HUDEP-2 (cell line): ENCODE results near the gene GSE1.
A peak's percentile ranks its signal among the peaks of the same experiment; 100 is the strongest.

Experiments used
- DNase-seq, 76 experiments: peaks; one replicate each; lab custom pipeline; 2025; ENCODE audit not compliant: unreplicated experiment in 76 of 76; lab: John Stamatoyannopoulos, UW

GSE1 gene

DNA sequence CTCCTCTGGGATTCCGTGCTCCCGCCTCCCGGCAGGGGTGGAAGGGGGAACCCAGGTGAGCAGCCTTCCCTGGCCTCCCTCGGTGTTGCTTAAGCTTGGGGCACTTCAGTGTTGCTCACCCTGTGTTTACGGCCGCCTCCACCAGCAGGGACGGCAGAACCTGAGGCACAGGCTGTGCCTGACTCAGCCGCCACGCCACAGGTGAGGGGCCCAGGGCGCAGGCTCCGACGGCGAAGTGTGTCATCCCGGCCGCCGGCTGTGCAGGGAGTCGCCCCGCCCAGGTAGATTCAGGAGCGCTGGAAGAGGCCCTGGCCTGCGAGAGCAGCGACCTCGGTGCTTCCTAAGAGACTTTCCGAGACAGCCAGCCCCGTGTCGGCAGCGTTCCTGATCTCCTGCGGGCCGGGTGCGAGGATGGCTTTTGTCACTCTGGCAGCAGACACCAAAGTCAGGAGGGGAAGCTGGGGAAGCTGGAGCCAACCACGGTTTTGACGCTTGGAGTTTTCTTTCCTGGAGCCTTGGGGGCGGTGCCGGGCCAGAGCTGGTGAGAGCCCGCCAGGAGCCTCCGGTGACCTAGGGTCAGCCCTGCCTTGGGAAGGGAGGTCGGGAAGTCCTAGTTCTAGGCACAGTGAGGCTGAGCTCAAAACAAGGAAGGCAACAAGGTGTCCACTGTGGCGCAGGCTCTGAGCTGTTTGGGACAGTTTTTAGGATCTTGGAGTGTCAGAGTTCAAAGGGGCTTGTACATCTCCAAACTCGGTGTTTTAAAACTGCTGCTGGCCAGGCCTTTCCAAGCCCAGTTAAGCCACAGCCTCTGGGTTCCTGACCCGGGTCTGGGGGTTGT is 2.1 kb downstream of the GSE1 start:
- peak in 18 of 76 experiments; percentile 9 to 65 (median 32) for DNase-seq

DNA sequence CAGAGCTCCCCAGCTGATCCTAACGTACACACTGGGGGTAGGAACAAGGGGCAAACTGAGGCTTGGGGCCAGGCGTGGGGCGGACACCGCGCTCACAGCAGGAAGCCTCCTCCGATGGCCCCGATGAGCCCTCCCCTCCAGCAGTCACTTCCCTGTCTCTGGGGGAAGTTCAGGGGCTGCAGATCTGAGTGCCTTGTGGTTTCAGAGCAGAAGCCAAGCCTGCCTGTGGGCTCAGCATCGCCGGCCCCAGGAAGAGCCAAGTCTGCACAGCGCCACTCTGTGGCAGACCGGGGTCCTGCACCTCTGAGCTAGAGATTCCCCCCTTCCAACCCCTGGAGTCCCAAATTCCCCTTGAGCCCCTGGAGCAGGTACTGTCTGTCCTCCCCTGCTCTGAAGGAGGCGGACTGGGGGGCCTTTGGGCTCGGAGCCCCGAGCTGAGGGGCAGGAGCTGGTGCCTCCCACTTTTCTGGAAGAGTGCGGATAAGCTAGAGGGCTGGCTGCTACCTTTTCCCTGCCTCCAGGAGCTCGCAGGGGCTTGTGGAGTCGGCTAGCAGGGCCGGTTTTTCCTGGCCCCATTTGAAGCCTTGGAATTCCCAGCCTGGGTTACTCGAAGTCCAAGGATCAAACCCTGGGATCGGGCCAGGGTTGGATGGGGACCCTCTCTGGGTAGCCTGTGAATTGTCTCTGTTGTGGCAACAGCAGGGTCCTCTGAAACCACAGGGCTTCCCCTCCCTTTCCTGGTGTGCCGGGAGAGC is 2.9 kb downstream of the GSE1 start:
- peak; percentile 10 to 94 (median 83) for DNase-seq

DNA sequence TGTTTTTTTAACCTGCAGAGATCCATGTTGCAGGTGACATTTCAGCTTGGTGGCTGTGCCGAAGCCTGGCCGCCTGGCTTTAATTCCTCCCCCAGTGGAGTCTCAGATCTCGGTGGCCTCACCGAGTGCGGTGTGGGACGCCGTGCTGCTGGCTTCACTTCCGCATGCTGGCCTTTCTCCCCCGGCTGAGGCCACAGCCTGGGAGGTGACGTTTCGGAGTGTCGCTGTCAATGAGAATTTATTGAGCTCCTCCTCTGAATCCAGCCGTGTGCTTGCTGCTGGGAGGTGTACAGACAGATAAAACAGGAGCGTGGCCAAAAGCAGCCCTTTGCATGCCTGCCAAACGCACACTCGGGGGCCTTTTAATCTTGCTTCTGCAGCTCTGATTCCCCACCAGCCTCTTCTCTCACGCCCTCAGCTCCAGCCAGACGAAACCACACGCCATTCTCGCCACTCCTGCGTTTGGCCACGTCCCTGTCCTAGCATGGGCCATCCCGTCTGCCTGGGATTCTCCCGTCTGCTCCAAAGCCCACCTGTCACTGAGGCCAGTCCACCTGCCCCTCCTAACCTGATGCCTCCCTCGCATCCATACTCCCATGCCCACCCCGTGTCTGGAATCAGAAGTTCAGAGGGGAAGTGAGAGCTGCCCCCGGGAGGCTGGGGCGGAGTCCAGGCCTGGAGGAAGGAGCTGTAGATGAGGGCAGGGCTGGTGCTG is 3.6 kb downstream of the GSE1 start:
- peak in 75 of 76 experiments; percentile 59 to 96 (median 89) for DNase-seq

DNA sequence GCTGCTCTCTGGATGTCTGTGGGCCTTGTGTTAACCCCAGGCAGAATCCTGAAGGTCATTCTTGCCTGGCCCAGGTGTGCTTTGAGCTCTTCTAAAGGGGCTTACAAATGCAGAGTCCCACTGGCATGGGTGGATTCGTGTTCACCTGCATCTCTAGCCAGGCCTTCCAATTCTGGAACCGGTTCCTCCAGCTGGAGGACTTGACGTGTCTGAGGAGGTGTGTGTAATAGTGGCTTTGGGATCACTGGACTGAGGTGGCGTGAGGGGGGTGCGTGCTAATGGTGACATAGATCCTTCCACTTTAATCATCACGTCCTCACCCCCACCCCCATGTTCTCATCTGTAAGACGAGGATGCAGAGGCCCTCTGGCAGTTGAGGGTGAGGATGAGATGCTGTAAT is 4.8 kb downstream of the GSE1 start:
- no peak for DNase-seq

DNA sequence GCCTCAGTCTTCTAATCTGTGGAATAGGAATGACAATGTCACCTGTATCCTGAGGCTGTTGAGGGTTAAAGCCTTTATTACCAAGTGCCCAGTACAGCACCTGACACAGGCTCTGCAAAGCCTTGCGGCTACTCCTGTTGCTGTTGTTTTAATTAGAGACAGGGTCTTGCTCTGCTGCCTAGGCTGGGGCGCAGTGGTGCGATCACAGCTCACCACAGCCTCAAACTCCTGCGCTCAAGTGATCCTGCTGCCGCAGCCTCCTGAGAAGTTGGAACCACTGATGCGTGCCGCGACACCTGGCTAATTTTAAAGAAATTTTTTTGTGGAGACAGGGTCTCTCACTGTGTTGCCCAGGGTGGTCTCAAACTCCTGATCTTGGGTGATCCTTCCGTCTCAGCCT is 5.4 kb downstream of the GSE1 start:
- no peak for DNase-seq

DNA sequence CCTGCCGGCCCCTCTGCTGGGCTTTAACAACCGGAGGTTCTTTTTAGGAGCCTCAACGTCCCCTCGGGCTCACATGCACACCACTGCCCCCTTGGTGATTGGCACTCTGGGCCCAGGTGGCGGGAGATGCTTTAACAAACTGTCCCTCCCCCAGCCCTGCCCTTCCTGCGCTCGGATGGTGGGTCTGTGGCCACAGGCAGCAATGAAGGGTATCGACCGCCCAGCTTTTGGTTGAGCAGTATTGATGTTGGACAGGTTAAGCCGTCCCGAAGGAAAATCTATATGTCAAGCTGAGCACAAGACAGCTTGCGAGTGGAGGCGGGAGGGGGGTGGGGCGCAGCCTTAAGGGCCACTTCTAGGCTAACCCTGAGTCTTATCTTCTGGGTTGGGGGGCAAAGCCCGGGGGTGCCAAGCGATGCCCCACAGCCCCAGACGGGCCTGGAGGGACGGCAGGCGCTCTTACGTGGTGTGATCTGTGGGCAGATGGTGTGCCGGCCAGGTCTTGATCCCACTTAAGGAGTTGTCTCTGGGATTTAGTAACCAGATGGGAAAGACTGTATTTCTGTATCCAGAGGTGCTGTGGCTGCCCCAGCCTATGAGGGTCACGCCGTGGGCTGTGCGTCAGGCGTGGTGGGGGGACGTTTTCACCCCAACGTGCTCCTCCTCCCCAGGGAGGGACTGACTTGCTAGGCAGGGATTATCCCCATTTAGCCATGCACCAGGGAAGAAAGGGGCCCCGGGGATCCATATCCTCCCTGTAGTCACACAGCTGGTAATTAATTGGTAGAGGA is 6.2 kb downstream of the GSE1 start:
- no peak for DNase-seq

DNA sequence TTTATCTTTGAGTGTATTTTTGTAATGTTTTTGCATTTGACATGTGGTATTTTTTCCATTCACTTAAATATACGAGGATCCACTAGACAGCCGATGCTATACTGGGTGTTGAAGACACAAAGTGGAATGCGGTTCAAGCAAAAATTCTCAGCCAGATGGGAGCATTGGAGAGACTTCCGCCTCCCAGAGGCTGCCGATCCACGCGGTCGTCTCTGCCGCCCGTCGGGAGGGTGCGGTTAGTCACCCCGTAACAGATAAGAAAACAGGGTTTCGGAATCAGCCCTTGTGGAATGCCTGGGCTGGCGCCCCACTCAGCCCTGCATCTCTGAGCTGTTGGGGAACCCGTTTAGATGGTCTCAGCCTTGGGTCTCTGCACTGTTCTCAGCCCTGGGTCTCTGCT is 7.3 kb downstream of the GSE1 start:
- DNase-seq: peak in 10 of 76 experiments; percentile 10 to 44 (median 18)

DNA sequence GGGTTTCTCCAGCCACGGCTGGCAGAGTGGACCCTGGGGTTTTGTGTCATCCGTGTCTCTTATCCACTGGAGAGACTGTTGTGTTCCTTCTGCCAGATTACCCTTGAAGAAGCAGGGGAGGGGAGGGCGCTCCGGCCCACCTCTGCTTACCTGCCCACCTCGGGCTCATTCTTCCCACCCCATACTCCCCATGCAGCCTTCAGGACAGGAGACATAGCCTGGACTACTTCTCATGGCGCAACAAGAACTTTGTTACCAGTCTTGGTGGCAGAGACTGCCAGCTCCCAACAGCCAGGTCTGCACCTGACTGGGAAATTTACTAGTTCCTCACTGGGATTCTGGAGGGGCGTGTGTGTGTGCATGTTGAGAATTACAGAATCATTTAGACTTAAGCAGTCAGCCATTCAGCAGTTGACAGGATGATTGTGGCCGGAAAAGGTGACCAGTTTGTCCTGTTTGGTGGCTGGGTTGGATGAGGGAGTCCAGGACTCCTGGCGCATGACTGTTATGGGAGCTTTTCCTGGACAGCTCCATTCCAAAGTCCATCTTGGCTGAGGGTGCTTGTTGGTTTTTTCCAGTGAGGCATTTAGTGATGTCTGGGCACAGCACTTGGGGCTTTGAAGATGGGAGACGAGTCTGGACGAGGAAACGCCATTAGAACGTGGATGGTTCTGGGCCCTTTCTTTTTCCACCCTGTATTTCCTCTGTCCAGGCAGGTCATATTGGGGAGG is 8.7 kb downstream of the GSE1 start:
- DNase-seq: no peak

DNA sequence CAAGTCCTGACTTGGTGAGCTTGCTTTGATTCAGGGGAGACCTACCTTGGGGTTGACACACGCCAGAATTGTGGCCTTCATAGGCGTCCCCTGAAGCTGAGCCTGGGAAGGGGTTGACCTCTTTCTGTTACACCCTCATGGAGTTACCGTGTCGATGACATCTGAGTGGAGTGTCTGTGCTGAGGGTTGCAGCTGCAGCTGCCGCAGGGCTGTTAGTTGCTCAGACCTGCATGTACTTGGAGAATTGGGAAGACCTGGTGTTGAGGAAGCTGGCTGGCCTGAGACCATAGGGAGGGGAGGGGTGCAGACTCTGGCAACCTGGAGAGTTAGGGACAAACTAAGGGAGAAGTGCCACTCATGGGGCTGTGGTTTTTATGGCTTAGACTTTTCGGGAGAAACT is 9.6 kb downstream of the GSE1 start:
- DNase-seq: no peak

DNA sequence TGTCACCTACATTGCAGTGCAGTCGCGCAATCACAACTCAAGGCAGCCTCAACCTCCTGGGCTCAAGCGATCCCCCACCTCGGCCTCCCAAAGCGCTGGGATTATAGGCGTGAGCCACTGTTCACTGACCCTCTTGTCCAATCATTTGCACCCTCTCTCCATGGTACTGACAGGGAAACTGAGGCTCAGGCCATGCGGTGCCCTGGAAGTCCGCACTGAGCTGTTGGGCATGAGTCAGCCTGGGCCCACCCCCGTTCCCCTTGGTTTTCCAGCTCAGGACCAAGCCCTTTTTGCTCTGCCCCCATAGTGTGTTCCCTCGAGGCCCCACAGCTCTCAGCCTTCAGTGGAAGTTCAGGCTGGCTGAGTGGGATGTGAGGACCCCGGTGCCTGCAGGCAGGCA is 10.1 kb downstream of the GSE1 start:
- DNase-seq: no peak

DNA sequence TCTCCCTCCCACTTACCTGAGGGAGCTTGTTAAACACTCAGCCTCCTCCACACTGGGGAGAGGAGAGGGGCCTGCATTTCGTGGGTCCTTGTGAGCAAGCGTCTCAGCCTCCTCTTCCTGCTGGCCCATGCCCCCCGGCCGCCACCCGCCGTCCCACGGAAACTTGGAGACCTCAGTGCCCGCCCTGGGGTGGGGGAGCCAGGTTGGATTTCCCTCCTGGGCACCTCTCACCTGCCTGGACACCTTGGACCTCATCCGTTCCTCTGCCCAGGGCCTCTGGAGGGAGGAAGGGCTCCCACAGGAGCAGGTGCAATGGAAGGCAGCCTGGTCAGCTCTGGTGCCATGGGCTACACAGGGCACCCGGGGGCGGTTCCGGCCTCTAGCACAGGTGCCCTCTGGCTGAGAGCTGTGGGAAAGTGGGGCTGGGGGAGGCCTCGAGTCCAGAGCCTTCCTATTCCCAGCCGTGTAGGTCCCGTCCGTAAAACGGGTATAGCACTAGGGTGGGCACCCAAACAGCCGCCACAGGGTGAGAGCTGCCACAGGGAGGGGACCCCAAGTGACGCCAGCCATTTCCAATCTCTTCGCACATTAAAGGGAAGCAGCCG is 11.0 kb downstream of the GSE1 start:
- no peak for DNase-seq

DNA sequence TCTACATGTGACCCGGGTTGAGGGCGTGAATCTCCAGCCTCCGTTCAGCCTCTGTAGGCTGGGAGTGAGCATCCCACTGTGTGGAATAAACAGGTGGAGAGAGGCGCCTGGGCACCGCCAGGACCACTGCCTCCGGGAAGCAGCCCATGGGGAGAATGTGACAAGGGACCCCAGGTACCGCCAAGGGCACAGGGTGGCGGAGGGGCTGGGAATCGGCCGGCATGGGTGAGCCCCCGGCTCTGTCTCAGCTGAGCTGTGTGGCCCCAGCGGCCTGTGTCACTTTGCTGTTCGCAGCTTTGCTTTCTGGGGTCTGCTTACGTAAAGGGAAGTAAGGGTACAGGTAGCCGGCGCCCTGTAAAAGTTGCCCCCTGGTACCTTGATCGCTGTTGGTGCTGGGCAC is 11.5 kb downstream of the GSE1 start:
- no peak for DNase-seq

DNA sequence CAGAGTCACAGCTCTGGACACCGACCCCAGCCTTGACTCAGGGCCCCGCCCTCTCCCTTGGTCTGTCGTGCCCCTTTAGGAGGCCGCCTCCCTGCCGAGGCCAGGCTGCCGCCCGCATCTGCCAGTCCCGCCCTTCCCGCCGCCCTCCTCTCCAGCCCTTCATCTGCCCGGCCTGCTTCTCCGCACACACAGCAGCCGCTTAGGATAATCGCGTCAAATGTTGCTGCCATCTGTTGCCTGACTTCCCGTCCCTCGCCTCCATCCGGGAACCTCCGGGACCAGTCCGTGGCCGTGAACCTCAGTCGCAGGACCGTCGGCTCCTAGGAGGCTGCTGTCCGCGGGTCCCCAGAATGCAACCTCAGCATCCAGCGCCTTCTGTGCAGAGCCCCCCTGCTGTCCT is 11.9 kb downstream of the GSE1 start:
- peak in 35 of 76 experiments; percentile 7 to 52 (median 22) for DNase-seq

DNA sequence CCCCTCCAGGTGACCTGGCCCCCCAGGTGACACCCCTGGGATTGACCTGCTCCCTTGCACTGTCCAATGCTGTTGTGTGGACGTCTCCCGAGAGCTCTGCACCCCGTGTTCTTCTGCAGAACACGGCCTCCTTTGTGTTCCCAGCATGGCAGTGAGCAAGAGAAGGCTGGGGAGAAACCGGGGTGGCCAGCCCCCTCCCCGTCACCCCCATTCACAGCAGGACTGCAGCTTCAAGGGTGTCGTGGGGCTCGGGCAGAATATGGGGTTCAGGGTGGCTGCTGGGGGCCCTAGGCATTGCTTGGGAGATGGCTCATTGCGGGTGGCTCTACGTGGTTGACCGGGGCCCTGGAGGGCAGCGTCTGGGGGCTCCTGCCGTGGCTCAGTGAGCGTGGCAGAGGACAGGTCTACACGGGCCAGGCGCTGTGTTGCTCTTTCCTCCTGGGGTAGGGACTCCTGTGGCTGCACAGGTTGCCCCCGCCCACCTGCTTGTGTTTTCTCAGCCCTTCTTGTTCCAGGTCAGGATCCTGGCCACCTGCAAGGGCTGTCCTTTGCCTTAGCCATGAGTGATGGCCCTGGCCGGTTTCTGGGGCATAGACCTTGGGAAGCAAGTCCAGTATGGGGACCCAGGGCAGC is 12.5 kb downstream of the GSE1 start:
- DNase-seq: peak in 1 of 76 experiments; percentile 27

DNA sequence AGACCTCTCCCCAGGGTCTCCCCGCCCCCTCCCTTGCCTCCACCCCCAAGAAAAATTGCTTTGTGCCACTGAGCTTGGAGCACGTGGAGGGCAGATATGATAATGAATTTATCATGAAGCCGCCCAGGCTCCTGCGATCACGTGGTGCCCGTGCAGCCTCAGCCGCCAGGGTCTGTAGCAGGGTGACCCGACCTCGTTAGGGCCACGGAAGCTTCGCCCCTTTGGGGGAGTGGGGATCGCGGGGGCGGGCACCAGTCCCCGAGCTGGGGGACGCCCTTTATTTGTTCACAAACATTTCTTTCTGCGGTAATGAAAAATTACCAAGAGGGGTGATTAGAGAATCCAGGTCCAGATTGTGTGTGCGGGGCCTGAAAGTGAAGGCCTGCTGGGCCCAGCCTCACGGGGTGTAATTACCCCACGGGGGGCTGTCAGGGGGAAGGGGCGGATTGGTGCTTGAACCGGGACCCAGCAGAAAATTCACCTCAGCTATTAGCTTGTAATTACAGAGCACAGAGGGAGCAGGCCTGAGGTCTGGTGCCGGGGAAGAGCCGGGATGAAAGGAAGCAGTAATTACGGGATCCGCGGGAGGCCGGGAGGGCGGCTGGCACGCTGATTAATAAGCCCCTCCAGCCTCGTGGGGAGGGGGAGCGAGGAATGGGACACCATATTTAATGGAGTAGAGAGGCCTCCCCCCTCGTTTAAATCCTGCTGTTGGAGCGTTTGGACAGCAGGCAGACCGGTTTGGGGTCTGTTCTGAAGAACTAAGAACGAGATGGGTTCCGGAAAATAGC is 13.3 kb downstream of the GSE1 start:
- DNase-seq: peak in 36 of 76 experiments; percentile 11 to 52 (median 29)

DNA sequence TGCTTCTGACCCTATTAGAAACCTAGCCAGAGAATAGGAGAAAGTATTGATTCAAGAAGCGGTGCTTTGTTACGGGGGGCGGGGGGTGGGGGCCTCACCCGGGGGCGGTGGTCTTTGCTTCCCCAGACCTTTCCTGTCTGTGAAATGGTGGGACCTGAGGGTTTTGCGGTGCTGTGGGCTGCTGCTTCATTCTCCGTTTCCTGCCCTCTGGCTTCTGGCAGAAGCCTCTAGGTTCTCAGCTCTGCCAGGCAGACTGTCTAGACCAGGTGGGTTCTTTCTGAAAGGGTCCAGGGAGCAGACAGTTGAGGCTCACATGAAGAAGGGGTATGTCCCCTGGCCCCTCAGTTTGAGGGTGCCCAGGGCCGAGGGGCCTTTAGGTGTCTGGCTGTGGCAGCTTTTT is 14.0 kb downstream of the GSE1 start:
- DNase-seq: no peak

DNA sequence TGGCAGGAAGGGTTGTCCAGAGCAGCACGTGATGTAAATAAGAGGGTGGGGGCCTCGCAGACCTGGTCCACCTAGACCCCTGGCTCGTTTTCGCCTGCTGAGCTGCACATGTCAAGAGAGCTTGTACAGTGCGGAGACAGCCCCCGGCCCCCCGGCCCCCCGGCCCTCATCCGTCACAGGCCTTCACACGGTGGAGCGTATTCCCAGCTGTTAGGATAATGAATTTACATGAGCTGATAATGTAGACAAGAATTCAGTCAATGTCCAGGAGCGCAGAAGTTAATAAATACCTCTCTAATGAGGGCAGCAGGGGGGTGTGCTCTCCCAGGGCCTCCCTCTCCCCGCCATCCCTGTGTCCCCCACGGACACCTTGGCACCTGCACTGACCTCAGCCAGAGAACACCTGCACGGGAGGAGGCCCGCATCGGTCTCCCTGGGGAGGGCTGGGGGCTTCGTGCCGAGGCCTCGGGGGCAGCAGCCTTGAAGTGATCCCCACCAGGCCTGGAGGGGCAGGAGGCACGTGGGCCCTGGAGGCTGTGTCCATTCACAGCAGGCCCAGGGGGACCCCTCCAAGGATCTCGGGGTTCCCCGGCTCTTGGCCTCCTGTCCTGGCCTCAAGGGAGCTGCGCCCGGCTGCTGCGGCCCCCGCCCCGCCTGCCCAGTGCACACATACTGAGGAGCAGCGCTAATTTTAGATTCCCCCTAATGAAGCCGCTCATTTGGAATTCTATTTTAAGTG is 14.6 kb downstream of the GSE1 start:
- no peak for DNase-seq

DNA sequence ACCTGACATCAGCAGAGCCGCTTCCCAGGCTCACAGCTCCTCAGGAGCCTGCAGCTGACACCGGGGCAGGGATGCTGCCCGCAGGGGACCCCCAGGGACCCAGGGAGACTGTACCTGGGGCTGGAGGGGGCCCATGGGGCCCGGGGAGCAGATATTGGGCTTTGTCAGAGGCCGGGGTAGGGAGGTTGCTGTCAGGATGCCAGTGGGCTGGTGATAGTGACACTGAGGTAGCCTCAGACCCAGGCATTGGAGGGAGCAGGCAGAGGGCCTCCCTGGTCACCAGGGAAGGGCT is 15.1 kb downstream of the GSE1 start:
- no peak for DNase-seq
